Measurements from ENCODE around the gene PHOSPHO1.

- TF ChIP-seq CTCF (conservative IDR thresholded peaks at IDR 0.05) (no peak), ZFX (IDR thresholded peaks at IDR 0.05) (no peak)
Observed at GRCh38 chr17:49255125-49255524, 24.5 kb upstream of the PHOSPHO1 start.

Data from C4-2B (cell line).